Stimulated activated memory B cell treated with anti-CD40 and anti-IgM and Interleukin-4, amounts not matched to agents 10 μg/mL and 1 μg/mL and 100 μg/mL, for 72 hours (primary cell): ENCODE results near the gene SECISBP2.
A peak's percentile ranks its signal among the peaks of the same experiment; 100 is the strongest.

ENCODE experiments used
- ATAC-seq: fragments of 150-1000 bp; cut with Tn5 transposase; 2 replicates; pipeline ENCODE4 v1.10.0; 2021
- H3K27ac Mint-ChIP-seq: one replicate; pipeline ENCODE4 v1.8.0; 2022; ENCODE audit warnings: mild to moderate bottlenecking, mixed read lengths
- H3K27me3 Mint-ChIP-seq: one replicate; pipeline ENCODE4 v1.8.0; 2022; ENCODE audit warnings: mixed read lengths
- H3K36me3 Mint-ChIP-seq: one replicate; pipeline ENCODE4 v1.8.0; 2022; ENCODE audit warnings: mixed read lengths
- H3K4me1 Mint-ChIP-seq: one replicate; pipeline ENCODE4 v1.8.0; 2022; ENCODE audit warnings: mixed read lengths
- H3K4me3 Mint-ChIP-seq: one replicate; pipeline ENCODE4 v1.8.0; 2022; ENCODE audit warnings: mild to moderate bottlenecking, moderate library complexity, mixed read lengths
- H3K9me3 Mint-ChIP-seq: one replicate; pipeline ENCODE4 v1.8.0; 2022; ENCODE audit warnings: mixed read lengths

The SECISBP2 gene

GRCh38 chr9:89376286-89376685 lies 58.0 kb downstream of the SECISBP2 start:
- Mint-ChIP-seq H3K36me3 (peaks cover 49% of the 10 kb centered on the region), H3K4me3 (no peak overlapping the region), H3K4me1 (peaks cover 59% of the 10 kb centered on the region), H3K27ac (peak overlapping the region; percentile 77), H3K27me3 (no peaks in the 10 kb centered on the region), H3K9me3 (no peaks in the 10 kb centered on the region)
- no peak for ATAC-seq

DNA sequence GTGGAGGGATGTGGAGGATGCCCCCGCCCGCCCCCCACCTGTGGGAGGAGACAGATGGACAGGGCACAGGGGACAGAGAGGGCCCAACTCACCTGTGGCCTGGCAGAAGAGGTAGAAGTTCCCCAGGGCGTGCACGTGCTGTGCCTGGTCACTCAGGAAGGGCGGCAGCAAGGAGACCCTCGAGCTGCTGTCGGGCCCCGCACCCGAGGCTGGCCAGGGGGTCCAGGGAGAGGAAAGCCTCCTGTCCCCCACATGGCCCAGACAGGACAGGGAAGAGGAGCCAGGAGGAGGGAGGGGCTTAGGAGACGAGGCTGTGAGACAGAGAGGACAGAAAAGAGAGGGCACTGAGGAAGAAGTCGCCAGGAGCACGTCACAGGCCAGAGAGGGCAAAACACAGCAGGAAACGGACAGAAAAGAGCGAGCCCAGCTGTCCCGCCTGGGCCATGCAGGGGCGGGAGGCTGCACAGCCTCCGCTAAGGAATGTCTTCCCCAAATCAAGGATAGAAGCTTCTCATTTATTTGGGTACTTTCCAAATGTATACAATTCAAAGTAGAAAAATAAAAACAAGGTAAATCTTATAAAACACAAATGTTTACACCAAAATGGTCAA lies 58.5 kb downstream of the SECISBP2 start:
- no peaks in the 10 kb centered on the region for H3K27me3 Mint-ChIP-seq
- no peak for ATAC-seq
- H3K4me3 Mint-ChIP-seq: no peak overlapping the region
- H3K4me1 Mint-ChIP-seq: peaks cover 64% of the 10 kb centered on the region
- no peaks in the 10 kb centered on the region for H3K9me3 Mint-ChIP-seq
- peak overlapping the region; percentile 77 for H3K27ac Mint-ChIP-seq
- H3K36me3 Mint-ChIP-seq: peaks cover 55% of the 10 kb centered on the region

GRCh38 chr9:89377411-89377810 lies 59.1 kb downstream of the SECISBP2 start:
- Mint-ChIP-seq H3K4me3 (no peak overlapping the region), H3K9me3 (no peaks in the 10 kb centered on the region), H3K36me3 (peaks cover 60% of the 10 kb centered on the region), H3K27ac (peak overlapping the region; percentile 77), H3K4me1 (peaks cover 66% of the 10 kb centered on the region), H3K27me3 (no peaks in the 10 kb centered on the region)
- ATAC-seq: no peak

GRCh38 chr9:89378541-89378940 lies 60.2 kb downstream of the SECISBP2 start:
- H3K27me3 Mint-ChIP-seq: no peaks in the 10 kb centered on the region
- no peaks in the 10 kb centered on the region for H3K9me3 Mint-ChIP-seq
- H3K27ac Mint-ChIP-seq: peak overlapping the region; percentile 77
- H3K4me3 Mint-ChIP-seq: no peak overlapping the region
- no peak for ATAC-seq
- H3K4me1 Mint-ChIP-seq: peaks cover 68% of the 10 kb centered on the region
- peaks cover 72% of the 10 kb centered on the region for H3K36me3 Mint-ChIP-seq

- Mint-ChIP-seq H3K27me3 (no peaks in the 10 kb centered on the region), H3K27ac (no peak overlapping the region), H3K9me3 (no peaks in the 10 kb centered on the region), H3K4me3 (no peak overlapping the region), H3K4me1 (peaks cover 68% of the 10 kb centered on the region), H3K36me3 (peaks cover 77% of the 10 kb centered on the region)
- no peak for ATAC-seq
These were observed 60.7 kb downstream of the SECISBP2 start for GRCh38 chr9:89379031-89379430.

DNA sequence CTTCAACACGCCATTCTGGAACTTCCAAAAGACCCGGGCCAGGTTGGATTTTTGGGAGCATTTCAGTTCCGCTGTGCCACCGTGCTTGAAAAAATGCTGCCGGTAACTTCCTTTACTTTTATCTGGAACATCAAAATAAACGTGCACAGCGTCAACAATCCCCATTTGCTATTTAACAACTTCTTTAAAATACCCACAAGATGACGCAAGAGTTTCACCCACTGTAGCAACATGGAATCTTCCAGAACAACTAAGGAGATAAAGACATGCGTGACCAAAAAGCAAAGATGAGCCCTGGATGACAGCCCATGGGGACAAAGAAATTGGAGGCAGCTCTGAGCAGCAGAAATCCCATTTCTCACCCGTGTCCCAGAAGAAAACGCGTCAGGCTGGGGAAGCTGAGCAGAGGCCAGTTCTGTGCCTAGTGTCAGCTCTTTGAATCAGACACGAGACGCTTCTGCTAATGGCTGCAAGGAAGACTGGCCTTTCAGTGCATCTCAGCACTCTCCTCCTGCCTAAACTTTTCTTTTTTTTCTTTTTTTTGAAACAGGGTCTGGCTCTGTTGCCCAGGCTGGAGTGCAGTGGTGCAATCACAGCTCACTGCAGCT lies 61.3 kb downstream of the SECISBP2 start:
- Mint-ChIP-seq H3K9me3 (no peaks in the 10 kb centered on the region), H3K4me3 (no peak overlapping the region), H3K27me3 (no peaks in the 10 kb centered on the region), H3K36me3 (peaks cover 82% of the 10 kb centered on the region), H3K27ac (no peak overlapping the region), H3K4me1 (peaks cover 63% of the 10 kb centered on the region)
- no peak for ATAC-seq

DNA sequence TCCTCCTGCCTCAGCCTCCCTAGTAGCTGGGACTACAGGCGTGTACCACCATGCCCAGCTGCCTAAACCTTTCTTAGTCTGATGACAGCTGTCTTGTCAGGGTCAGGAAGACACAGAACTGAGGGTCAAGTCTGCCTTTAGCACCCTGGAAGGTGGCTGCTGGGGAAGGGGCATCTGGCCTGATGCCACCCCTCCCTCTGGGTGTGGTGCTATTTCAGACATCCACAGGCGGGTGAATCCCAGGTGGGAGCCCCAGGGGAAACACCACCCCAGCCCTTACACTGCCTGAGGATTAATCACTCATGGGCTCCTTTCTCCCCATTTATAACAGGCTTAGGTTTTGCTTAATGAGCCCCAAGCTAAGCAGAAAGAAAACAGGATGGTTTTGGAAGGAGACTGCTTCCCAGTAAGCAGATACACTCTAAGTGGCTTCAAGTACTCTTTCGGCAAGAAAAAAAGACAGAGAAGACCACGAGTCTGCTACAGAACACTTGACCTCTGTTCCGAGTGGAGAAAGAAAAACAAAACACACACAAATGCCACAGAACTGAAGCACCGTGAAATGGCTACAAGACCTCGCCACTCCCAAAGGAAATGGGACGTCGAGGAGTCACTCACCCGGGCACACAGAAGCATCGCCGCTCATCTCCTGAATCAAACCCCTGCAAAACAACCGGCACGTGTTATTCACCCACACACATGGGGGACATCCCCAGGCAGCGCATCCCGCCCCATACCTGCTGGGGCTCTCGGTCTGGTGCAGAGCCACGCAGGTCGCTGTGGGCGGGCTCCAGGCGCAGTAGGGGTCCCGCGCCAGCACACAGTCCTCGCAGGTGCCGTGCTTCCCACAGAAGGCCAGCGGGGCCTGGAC lies 62.4 kb downstream of the SECISBP2 start:
- H3K36me3 Mint-ChIP-seq: peaks cover 90% of the 10 kb centered on the region
- peaks cover 53% of the 10 kb centered on the region for H3K4me1 Mint-ChIP-seq
- H3K27ac Mint-ChIP-seq: no peak overlapping the region
- H3K27me3 Mint-ChIP-seq: no peaks in the 10 kb centered on the region
- ATAC-seq: no peak
- no peaks in the 10 kb centered on the region for H3K9me3 Mint-ChIP-seq
- no peak overlapping the region for H3K4me3 Mint-ChIP-seq

DNA sequence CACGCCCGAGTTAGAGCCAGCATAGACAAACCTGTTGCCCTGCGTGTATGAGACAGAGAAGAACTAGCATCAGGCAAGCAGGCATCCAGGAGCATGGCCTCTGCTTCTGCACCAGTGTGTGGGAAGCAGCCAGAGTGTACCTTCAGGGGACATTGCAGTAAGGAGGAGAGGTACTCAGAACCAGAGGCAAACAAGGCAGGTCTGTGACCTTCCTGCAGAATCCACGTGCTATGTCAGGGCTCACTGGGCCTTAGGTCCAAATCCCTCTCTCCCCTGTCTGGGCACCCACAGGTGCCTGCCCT lies 63.0 kb downstream of the SECISBP2 start:
- no peak overlapping the region for H3K4me3 Mint-ChIP-seq
- no peak for ATAC-seq
- no peaks in the 10 kb centered on the region for H3K27me3 Mint-ChIP-seq
- H3K9me3 Mint-ChIP-seq: no peaks in the 10 kb centered on the region
- peak overlapping the region; percentile 82 for H3K27ac Mint-ChIP-seq
- H3K4me1 Mint-ChIP-seq: peaks cover 48% of the 10 kb centered on the region
- peaks cover 96% of the 10 kb centered on the region for H3K36me3 Mint-ChIP-seq

DNA sequence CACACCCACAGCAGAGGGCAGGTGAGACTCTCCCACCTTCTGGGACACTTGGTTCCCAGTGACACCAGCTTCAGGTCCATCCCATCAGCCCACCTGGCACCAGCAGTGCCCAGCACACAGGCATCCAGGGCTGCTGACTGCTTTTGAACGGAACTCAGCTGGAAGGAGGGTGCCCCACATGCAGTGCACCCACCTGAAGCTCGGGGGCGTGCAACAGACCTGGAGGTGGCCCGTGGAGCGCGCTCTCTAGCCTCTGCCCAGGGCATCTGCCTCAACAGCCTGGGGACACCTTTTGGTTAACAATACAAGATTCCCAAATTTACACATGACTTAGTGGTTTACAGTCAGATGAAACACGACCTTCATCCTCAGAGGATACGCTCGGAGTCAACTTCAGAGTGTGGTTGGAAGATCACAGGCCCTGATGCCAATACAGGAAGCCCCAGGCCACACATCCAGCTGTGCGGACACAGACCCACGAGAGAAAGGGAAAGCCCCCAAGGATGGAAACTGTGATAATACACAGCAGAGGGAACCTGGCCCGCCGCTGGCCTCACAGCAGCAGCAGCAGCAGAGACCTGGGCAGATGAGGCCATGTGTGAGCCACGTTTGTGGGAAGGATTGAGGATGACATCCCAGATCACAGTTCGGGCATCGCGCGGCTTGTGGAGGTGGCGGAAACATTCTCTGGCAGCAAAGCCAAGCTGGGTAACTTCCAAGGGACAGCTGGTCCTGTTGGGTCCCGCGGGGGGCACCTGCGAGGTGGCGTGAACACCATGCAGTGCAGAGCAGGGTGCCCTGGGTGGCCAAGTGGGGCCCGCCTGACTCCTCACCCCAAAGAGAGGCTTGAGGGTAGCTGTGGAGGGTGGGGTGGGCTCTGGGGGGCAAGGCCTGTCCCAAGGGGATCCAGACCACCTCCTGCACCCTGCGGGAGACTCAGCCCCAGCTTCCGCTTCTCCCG lies 64.0 kb downstream of the SECISBP2 start:
- Mint-ChIP-seq H3K4me1 (peaks cover 38% of the 10 kb centered on the region), H3K27me3 (no peaks in the 10 kb centered on the region), H3K9me3 (no peaks in the 10 kb centered on the region), H3K4me3 (peak overlapping the region; percentile 43), H3K36me3 (peaks cover 94% of the 10 kb centered on the region), H3K27ac (peak overlapping the region; percentile 82)
- peak; percentile 82 for ATAC-seq

DNA sequence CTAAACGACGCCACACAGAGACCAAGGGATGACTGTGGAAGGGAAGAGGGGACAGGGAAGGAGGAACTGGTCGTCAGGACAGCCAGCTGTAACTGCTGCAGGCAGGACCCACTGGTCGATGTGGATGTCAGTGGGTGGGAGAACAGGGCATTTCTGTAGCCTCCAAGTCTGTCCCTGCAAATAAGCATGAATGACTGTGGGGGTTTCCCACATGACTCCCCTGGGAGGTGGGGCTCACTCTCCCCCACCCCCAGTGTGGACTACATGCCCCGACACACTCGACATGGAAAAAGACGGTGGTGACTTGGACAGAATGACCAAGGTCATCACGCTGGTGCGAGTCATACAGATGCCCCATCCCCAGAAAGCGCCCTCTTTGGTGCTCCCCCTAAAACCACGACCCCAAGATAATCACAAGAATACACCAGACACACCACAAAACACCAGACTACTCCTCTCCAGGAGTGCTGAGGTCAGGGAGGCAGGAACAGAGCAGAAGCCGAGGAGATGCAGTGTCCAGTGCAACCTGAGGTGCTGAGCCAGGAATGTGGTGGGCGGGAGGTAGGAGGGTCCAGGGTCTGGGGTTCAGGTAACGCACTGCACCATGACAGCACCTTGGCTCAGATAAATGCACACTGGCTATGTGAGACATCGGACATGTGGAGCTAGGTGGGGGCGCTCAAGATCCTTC lies 64.9 kb downstream of the SECISBP2 start:
- H3K27ac Mint-ChIP-seq: peak overlapping the region; percentile 82
- peak overlapping the region; percentile 27 for H3K4me3 Mint-ChIP-seq
- H3K27me3 Mint-ChIP-seq: no peaks in the 10 kb centered on the region
- H3K9me3 Mint-ChIP-seq: no peaks in the 10 kb centered on the region
- ATAC-seq: peak; percentile 63
- H3K4me1 Mint-ChIP-seq: peaks cover 32% of the 10 kb centered on the region
- peaks cover 94% of the 10 kb centered on the region for H3K36me3 Mint-ChIP-seq

DNA sequence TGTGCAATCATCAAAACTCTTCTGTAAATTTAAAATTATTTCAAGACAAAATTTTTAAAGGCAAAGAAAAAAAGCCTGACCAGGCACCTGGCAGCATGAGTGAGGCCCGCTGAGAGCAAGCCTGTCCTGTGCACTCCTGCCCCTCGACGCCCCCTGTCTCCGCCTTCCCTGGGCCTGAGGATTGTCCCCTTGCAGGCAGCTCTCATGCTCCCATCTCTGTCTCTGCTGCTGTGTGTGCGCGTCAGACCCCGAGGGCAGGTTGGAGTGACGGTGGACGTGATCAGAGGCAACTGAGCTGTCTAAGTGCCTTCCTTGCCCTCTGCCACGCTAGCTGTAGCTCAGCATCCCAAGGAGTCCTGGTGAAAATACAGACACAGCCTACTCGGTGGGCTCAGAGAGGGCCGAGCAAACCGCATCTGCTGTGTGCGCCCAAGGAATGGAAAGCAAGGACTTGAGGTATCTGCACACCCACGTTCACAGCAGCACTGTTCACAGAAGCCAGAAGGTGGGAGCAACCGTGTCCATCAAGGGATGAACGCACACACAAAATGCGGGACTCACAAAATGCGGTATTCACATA lies 65.5 kb downstream of the SECISBP2 start:
- no peak for ATAC-seq
- H3K36me3 Mint-ChIP-seq: peaks cover 94% of the 10 kb centered on the region
- no peak overlapping the region for H3K4me3 Mint-ChIP-seq
- H3K27me3 Mint-ChIP-seq: no peaks in the 10 kb centered on the region
- H3K9me3 Mint-ChIP-seq: no peaks in the 10 kb centered on the region
- peaks cover 32% of the 10 kb centered on the region for H3K4me1 Mint-ChIP-seq
- peak overlapping the region; percentile 82 for H3K27ac Mint-ChIP-seq

GRCh38 chr9:89384783-89385182 lies 66.5 kb downstream of the SECISBP2 start:
- Mint-ChIP-seq H3K36me3 (peaks cover 92% of the 10 kb centered on the region), H3K4me1 (peaks cover 32% of the 10 kb centered on the region), H3K9me3 (no peaks in the 10 kb centered on the region), H3K27me3 (no peaks in the 10 kb centered on the region), H3K27ac (no peak overlapping the region), H3K4me3 (no peak overlapping the region)
- no peak for ATAC-seq

DNA sequence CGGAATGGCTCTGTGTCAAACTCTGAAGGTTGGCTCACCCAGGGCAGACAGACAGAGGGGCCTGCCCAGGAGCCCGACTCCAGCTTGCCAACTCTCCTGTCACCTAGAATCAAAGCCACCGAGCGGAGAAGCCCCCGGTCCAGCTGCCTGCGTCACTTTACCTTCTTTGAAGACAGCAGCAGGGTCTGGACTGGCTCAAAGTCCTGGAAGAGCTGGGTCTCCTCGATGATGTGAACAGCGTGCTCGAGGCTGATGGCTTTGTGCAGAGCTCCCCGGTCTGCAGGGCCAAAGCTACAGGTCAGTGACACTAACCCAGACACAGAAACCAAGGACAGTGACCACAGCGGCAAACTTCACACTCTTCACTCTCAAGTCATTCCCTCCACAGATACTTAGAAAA lies 67.9 kb downstream of the SECISBP2 start:
- Mint-ChIP-seq H3K27me3 (no peaks in the 10 kb centered on the region), H3K4me3 (no peak overlapping the region), H3K36me3 (peaks cover 92% of the 10 kb centered on the region), H3K27ac (peak overlapping the region; percentile 63), H3K4me1 (peaks cover 29% of the 10 kb centered on the region), H3K9me3 (no peaks in the 10 kb centered on the region)
- ATAC-seq: no peak

- Mint-ChIP-seq H3K27ac (peak overlapping the region; percentile 63), H3K9me3 (no peaks in the 10 kb centered on the region), H3K4me3 (no peak overlapping the region), H3K27me3 (no peaks in the 10 kb centered on the region), H3K4me1 (peaks cover 23% of the 10 kb centered on the region), H3K36me3 (peaks cover 90% of the 10 kb centered on the region)
- ATAC-seq: no peak
These were observed 68.5 kb downstream of the SECISBP2 start for GRCh38 chr9:89386797-89387196.
